Dendritic cell treated with granulocyte-macrophage colony-stimulating factor and Interleukin-4, amounts not matched to agents 40 ng/mL and 50 ng/mL, for 4 days (primary cell): ENCODE results near the gene FFAR2.

ENCODE experiments used
- H3K27ac Mint-ChIP-seq: one replicate; pipeline ENCODE4 v1.8.0; 2022; ENCODE audit warnings: mild to moderate bottlenecking, mixed read lengths
- H3K27me3 Mint-ChIP-seq: one replicate; pipeline ENCODE4 v1.8.0; 2022; ENCODE audit warnings: mild to moderate bottlenecking, mixed read lengths
- H3K36me3 Mint-ChIP-seq: one replicate; pipeline ENCODE4 v1.8.0; 2022; ENCODE audit warnings: low read depth, mixed read lengths
- H3K4me1 Mint-ChIP-seq: one replicate; pipeline ENCODE4 v1.8.0; 2022; ENCODE audit warnings: low read depth, mixed read lengths
- H3K4me3 Mint-ChIP-seq: one replicate; pipeline ENCODE4 v1.8.0; 2022; ENCODE audit warnings: mild to moderate bottlenecking, moderate library complexity, mixed read lengths
- H3K9me3 Mint-ChIP-seq: one replicate; pipeline ENCODE4 v1.8.0; 2022; ENCODE audit warnings: mixed read lengths
- intact Hi-C: fragments of 100-400 bp; cut with micrococcal nuclease; formaldehyde crosslinking; loops from one replicate; pipeline ENCODE4 v1.15.0; 2022

The FFAR2 gene

GRCh38 chr19:35495107-35496064 is 47.3 kb downstream of the FFAR2 start:
- Mint-ChIP-seq H3K4me1 (peaks cover 8% of the 10 kb centered on the region), H3K27ac (no peak overlapping the region), H3K4me3 (no peak overlapping the region), H3K27me3 (peaks cover 46% of the 10 kb centered on the region), H3K9me3 (no peaks in the 10 kb centered on the region), H3K36me3 (no peaks in the 10 kb centered on the region)
- intact Hi-C loops: loop anchor here (1.0 kb wide), 1 partner anchor 226 kb away; no protein-coding TSS in a partner anchor

- no peaks in the 10 kb centered on the region for H3K36me3 Mint-ChIP-seq
Measured at GRCh38 chr19:35497406-35497805, 49.3 kb downstream of the FFAR2 start.

GRCh38 chr19:35498220-35498619 is 50.2 kb downstream of the FFAR2 start:
- Mint-ChIP-seq H3K36me3 (no peaks in the 10 kb centered on the region), H3K9me3 (no peaks in the 10 kb centered on the region), H3K4me1 (peaks cover 8% of the 10 kb centered on the region), H3K27ac (no peak overlapping the region), H3K27me3 (peaks cover 42% of the 10 kb centered on the region), H3K4me3 (no peak overlapping the region)
- intact Hi-C loops: no loop called here

More at GRCh38 chr19:35497406-35497805, 49.3 kb downstream of the FFAR2 start:
- no peaks in the 10 kb centered on the region for H3K9me3 Mint-ChIP-seq
- peaks cover 8% of the 10 kb centered on the region for H3K4me1 Mint-ChIP-seq
- no peak overlapping the region for H3K27ac Mint-ChIP-seq
- no peak overlapping the region for H3K4me3 Mint-ChIP-seq
- intact Hi-C loops: no loop called here
- H3K27me3 Mint-ChIP-seq: peaks cover 39% of the 10 kb centered on the region

GRCh38 chr19:35498984-35499527 is 51.0 kb downstream of the FFAR2 start:
- Mint-ChIP-seq H3K27ac (no peak overlapping the region), H3K9me3 (no peaks in the 10 kb centered on the region), H3K4me3 (no peak overlapping the region), H3K4me1 (peaks cover 8% of the 10 kb centered on the region), H3K36me3 (no peaks in the 10 kb centered on the region), H3K27me3 (peaks cover 37% of the 10 kb centered on the region)
- intact Hi-C loops: no loop called here

GRCh38 chr19:35500611-35501010 is 52.6 kb downstream of the FFAR2 start:
- Mint-ChIP-seq H3K9me3 (no peaks in the 10 kb centered on the region), H3K27ac (no peak overlapping the region), H3K4me1 (no peaks in the 10 kb centered on the region), H3K4me3 (no peak overlapping the region), H3K27me3 (peaks cover 42% of the 10 kb centered on the region), H3K36me3 (no peaks in the 10 kb centered on the region)
- intact Hi-C loops: no loop called here
